Measurements from ENCODE around the gene DRC1. TPM values are rescaled to one million over a fixed set of nuclear protein-coding genes. Genes with fewer than 3 reads are reported as not detected.

The DRC1 gene
- polyA plus RNA-seq, 1 donor from 2014 or later: 0.16 TPM

- no peaks in the 10 kb centered on the region for H3K9me2 ChIP-seq (ENCODE audit: insufficient read depth, low read length)
- H2AFZ ChIP-seq (ENCODE audit: low read depth, low read length): no peak overlapping the region
- H3K79me2 ChIP-seq (replicated peaks; ENCODE audit: insufficient read depth, low read length): no peaks in the 10 kb centered on the region
Observed at GRCh38 chr2:26399771-26400376, 1.8 kb upstream of the DRC1 start.

GRCh38 chr2:26400723-26401122, 997 bp upstream of the DRC1 start:
- Histone ChIP-seq H3F3A (ENCODE audit: insufficient read depth, low read length, poor library complexity, severe bottlenecking) (no peaks in the 10 kb centered on the region), H3K4me3 (ENCODE audit: low read length) (no peak overlapping the region), H3K9me2 (ENCODE audit: insufficient read depth, low read length) (no peaks in the 10 kb centered on the region), H3K4me2 (ENCODE audit: low read length) (no peak overlapping the region), H3K79me2 (replicated peaks; ENCODE audit: insufficient read depth, low read length) (no peaks in the 10 kb centered on the region), H3K9ac (ENCODE audit: low read length) (no peak overlapping the region), H3K36me3 (ENCODE audit: insufficient read depth, low read length) (no peaks in the 10 kb centered on the region), H3K27me3 (ENCODE audit: insufficient read depth, low read depth, low read length) (no peaks in the 10 kb centered on the region), H4K20me1 (ENCODE audit: insufficient read depth) (no peaks in the 10 kb centered on the region), H3K9me3 (ENCODE audit: low read length) (no peaks in the 10 kb centered on the region), H3K27ac (ENCODE audit: low read length) (no peak overlapping the region), H2AFZ (ENCODE audit: low read depth, low read length) (no peak overlapping the region)
- TF ChIP-seq CTCF (IDR thresholded peaks at IDR 0.05; ENCODE audit: poor library complexity, severe bottlenecking) (no peak), REST (IDR thresholded peaks at IDR 0.05; ENCODE audit: borderline replicate concordance) (no peak), EZH2 (IDR thresholded peaks at IDR 0.05; ENCODE audit: borderline replicate concordance, insufficient read depth, low read length, poor library complexity, severe bottlenecking) (no peak), RAD21 (conservative IDR thresholded peaks at IDR 0.05) (no peak), MXI1 (conservative IDR thresholded peaks at IDR 0.05; ENCODE audit: poor library complexity, severe bottlenecking) (no peak)

More at GRCh38 chr2:26399771-26400376, 1.8 kb upstream of the DRC1 start:
- Histone ChIP-seq H3K9me3 (ENCODE audit: low read length) (no peaks in the 10 kb centered on the region), H3F3A (ENCODE audit: insufficient read depth, low read length, poor library complexity, severe bottlenecking) (no peaks in the 10 kb centered on the region), H3K9ac (ENCODE audit: low read length) (no peak overlapping the region), H4K20me1 (ENCODE audit: insufficient read depth) (no peaks in the 10 kb centered on the region), H3K4me2 (ENCODE audit: low read length) (no peak overlapping the region), H3K27ac (ENCODE audit: low read length) (no peak overlapping the region), H3K36me3 (ENCODE audit: insufficient read depth, low read length) (no peaks in the 10 kb centered on the region), H3K27me3 (ENCODE audit: insufficient read depth, low read depth, low read length) (no peaks in the 10 kb centered on the region), H3K4me3 (ENCODE audit: low read length) (no peak overlapping the region)
- TF ChIP-seq EZH2 (IDR thresholded peaks at IDR 0.05; ENCODE audit: borderline replicate concordance, insufficient read depth, low read length, poor library complexity, severe bottlenecking) (no peak), POLR2AphosphoS5 (IDR thresholded peaks at IDR 0.05) (no peak), MXI1 (conservative IDR thresholded peaks at IDR 0.05; ENCODE audit: poor library complexity, severe bottlenecking) (no peak), EP300 (conservative IDR thresholded peaks at IDR 0.05; ENCODE audit: poor library complexity, severe bottlenecking) (no peak), RAD21 (conservative IDR thresholded peaks at IDR 0.05) (no peak), CTCF (IDR thresholded peaks at IDR 0.05; ENCODE audit: poor library complexity, severe bottlenecking) (no peak), REST (IDR thresholded peaks at IDR 0.05; ENCODE audit: borderline replicate concordance) (no peak), SMC3 (conservative IDR thresholded peaks at IDR 0.05; ENCODE audit: poor library complexity) (no peak), TAF1 (IDR thresholded peaks at IDR 0.05; ENCODE audit: low read depth) (no peak)

Measured in neural cell (in vitro differentiated cells).